ENCODE measurements around the gene BEND4.

DNA sequence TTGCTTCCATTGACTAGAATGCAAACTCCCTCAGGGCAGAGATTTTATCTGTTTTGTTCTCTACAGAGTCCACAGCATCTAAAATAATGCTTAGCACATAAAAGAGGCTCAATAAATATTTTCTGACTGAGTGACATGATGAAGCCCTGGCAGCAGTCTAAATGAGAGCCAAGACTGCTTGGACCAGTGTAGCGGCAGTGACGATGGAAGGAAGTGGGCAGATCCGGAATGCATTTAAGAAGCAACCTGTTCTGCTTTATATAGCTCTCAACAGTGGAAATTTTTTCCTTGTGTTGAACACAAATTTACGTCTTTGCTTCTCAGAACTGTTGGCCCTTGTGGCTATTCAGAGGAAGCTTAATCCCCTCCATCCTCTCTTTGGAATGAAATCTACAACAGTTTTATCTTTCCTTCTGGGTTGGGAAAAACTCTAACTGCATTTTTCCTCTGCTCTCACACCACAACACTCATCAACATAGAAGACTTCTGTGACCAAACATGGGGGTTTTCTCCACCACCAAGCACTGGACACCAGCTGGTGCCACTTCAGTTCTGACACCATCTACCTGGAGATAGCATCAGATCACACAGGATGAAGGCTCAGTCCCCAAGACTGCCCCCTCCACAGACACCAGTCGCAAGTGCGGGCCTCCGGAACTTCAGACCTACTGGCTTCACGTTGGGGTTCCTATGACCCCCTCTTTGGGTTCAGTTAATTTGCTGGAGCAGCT, 7.0 kb upstream of the BEND4 start:
- TF ChIP-seq CTCF (conservative IDR thresholded peaks at IDR 0.05) = no peak
- TF ChIP-seq ZFX (IDR thresholded peaks at IDR 0.05) = no peak

Measured in C4-2B (cell line).